PC-9 (cell line): Measurements from ENCODE around the gene MICAL2. TPM values are rescaled to one million over a fixed set of nuclear protein-coding genes. Genes with fewer than 3 reads are reported as not detected.

Source experiments
- BruUV-seq: library from RNA; stranded (reverse); fragments of 400-500 nt; replicated peaks from 2 replicates; lab custom pipeline; 2021; lab: Mats Ljungman, UMichigan
- CTCF ChIA-PET: fragments of 300-600 bp; sonication (Branson Sonifier 250); formaldehyde crosslinking; loops from one replicate; lab custom pipeline; 2022; ENCODE audit warnings: antibody characterized with exemption; lab: Charles Lee
- POLR2A ChIA-PET: fragments of 300-600 bp; sonication (Branson Sonifier 250); formaldehyde crosslinking; loops from one replicate; lab custom pipeline; 2022; ENCODE audit warnings: antibody characterized with exemption; ENCODE audit not compliant: unreplicated experiment; lab: Charles Lee
- DNase-seq, 2 experiments: peaks; one replicate each; pipeline versions ENCODE4 v3.0.0 to v3.0.0-alpha.2; 2015 to 2022; ENCODE audit warnings: mixed read lengths in 1 of 2
- H2AFZ ChIP-seq: fragments of 200-600 bp; sonication (generic); 2 replicates; pipeline ENCODE4 v1.8.1; 2017; ENCODE audit warnings: antibody characterized with exemption
- H3F3A ChIP-seq: fragments of 200-600 bp; sonication (generic); 2 replicates; pipeline ENCODE4 v1.8.1; 2017; ENCODE audit warnings: antibody characterized with exemption, mild to moderate bottlenecking, low read depth; ENCODE audit not compliant: insufficient read depth
- H3K27ac ChIP-seq: fragments of 200-600 bp; sonication (generic); 2 replicates; pipeline ENCODE4 v1.6.1; 2016; ENCODE audit warnings: mixed run types
- H3K27me3 ChIP-seq: fragments of 200-600 bp; sonication (generic); 2 replicates; pipeline ENCODE4 v1.6.1; 2016; ENCODE audit warnings: low read depth, mixed run types; ENCODE audit not compliant: insufficient read depth
- H3K36me3 ChIP-seq: fragments of 200-600 bp; sonication (generic); 2 replicates; pipeline ENCODE4 v1.6.1; 2016; ENCODE audit warnings: low read depth, mixed run types
- H3K4me1 ChIP-seq: fragments of 200-600 bp; sonication (generic); replicated peaks from 2 replicates; pipeline ENCODE4 v1.6.1; 2016; ENCODE audit warnings: mixed run types; ENCODE audit not compliant: insufficient read depth
- H3K4me2 ChIP-seq: fragments of 200-600 bp; sonication (generic); 2 replicates; pipeline ENCODE4 v1.6.1; 2017; ENCODE audit warnings: mixed run types
- H3K4me3 ChIP-seq: fragments of 200-600 bp; sonication (generic); 2 replicates; pipeline ENCODE4 v1.6.1; 2016; ENCODE audit warnings: mixed run types
- H3K79me2 ChIP-seq: fragments of 200-600 bp; sonication (generic); 2 replicates; pipeline ENCODE4 v1.6.1; 2017; ENCODE audit warnings: low read depth, mixed run types
- H3K9me2 ChIP-seq: fragments of 200-600 bp; sonication (generic); 2 replicates; pipeline ENCODE4 v1.8.1; 2017; ENCODE audit warnings: mild to moderate bottlenecking; ENCODE audit not compliant: insufficient read depth
- H3K9me3 ChIP-seq: fragments of 200-600 bp; sonication (generic); 2 replicates; pipeline ENCODE4 v1.8.1; 2016; ENCODE audit warnings: low read depth; ENCODE audit not compliant: insufficient read depth
- H4K20me1 ChIP-seq: fragments of 200-600 bp; sonication (generic); 2 replicates; pipeline ENCODE4 v1.8.1; 2017; ENCODE audit not compliant: insufficient read depth
- EZH2 ChIP-seq: fragments of 200-600 bp; sonication (generic); IDR thresholded peaks from 2 replicates; pipeline ENCODE4 v1.8.0; 2017; ENCODE audit warnings: antibody characterized with exemption, low read depth
- intact Hi-C: fragments of 100-400 bp; cut with micrococcal nuclease; formaldehyde crosslinking; loops from one replicate; pipeline ENCODE4 v1.10.0; 2022; ENCODE audit not compliant: unreplicated experiment
- total RNA-seq: library from RNA; stranded (reverse); gene quantifications from 2 replicates; pipeline ENCODE4 v1.2.3, GENCODE V29; 2021
- TF ChIP-seq, protein P1 (sequence below): fragments of 200-600 bp; sonication (generic); conservative IDR thresholded peaks from 2 replicates; pipeline ENCODE4 v1.6.1; 2017; ENCODE audit warnings: mixed run types, antibody characterized with exemption, mild to moderate bottlenecking, moderate library complexity

MICAL2 gene
- total RNA-seq, 1 experiment from 2014 or later = 32.4 TPM

DNA sequence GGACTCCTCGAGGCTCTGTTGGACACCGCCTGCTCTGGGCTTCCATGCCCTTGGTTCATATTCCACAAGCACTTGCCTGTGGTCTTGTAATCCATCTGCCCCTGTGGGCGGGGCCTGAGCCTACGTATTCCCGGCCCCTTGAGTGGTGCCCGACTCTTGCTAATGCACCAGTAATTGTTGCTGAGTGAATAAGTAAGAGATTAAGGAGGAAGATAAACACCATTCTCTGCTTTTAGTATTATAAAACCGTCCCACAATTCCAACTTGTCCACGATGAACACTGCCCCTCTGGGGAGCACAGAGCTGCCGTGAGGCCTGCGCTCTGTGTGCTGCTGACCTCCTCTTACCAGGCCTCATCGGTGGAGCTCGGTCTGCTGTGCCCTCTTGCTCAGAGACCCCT lies 50.3 kb downstream of the MICAL2 start:
- no peak overlapping the region for H2AFZ ChIP-seq
- H3K9me3 ChIP-seq = no peaks in the 10 kb centered on the region
- no peak overlapping the region for H3K27ac ChIP-seq
- no peak overlapping the region for H3K4me3 ChIP-seq
- peaks cover 29% of the 10 kb centered on the region for H3F3A ChIP-seq
- peaks cover 5% of the 10 kb centered on the region; the same call in 1 of the 2 replicates for H3K36me3 ChIP-seq
- no peaks in the 10 kb centered on the region for H3K9me2 ChIP-seq
- peaks cover 4% of the 10 kb centered on the region; the same call in 1 of the 2 replicates for H3K79me2 ChIP-seq
- no TSS peak for BruUV-seq
- ChIA-PET CTCF (no interaction called here), POLR2A (no interaction called here)
- no peak for DNase-seq
- TF ChIP-seq, protein P1, sequence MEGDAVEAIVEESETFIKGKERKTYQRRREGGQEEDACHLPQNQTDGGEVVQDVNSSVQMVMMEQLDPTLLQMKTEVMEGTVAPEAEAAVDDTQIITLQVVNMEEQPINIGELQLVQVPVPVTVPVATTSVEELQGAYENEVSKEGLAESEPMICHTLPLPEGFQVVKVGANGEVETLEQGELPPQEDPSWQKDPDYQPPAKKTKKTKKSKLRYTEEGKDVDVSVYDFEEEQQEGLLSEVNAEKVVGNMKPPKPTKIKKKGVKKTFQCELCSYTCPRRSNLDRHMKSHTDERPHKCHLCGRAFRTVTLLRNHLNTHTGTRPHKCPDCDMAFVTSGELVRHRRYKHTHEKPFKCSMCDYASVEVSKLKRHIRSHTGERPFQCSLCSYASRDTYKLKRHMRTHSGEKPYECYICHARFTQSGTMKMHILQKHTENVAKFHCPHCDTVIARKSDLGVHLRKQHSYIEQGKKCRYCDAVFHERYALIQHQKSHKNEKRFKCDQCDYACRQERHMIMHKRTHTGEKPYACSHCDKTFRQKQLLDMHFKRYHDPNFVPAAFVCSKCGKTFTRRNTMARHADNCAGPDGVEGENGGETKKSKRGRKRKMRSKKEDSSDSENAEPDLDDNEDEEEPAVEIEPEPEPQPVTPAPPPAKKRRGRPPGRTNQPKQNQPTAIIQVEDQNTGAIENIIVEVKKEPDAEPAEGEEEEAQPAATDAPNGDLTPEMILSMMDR = no peak
- TF ChIP-seq EZH2 = no peak
- intact Hi-C loops = loop anchor here (10.0 kb wide), 1 partner anchor 64 kb away; no protein-coding TSS in a partner anchor
- peaks cover 43% of the 10 kb centered on the region for H3K4me1 ChIP-seq
- H3K27me3 ChIP-seq = no peaks in the 10 kb centered on the region
- no peak overlapping the region for H3K4me2 ChIP-seq
- H4K20me1 ChIP-seq = no peaks in the 10 kb centered on the region

DNA sequence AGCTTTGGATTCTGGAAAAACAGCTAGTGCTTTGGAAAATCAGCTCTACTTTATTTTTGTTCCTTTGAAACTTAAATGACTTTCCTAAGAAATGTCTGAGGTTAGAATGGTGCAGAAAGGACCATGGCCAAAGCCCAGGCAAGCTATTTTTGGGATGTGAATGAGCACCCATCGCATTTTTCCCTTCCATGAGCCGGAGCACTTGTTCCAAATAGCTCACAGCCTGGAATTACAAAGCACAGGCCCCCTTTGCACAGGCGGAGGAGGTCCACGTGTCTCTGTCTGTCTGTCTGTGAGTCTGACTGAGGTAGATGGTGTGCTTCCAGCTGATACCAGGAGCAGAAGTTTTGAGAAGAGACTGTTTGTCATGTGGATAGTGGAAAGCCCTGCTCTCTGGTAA lies 50.7 kb downstream of the MICAL2 start:
- ChIA-PET POLR2A (no interaction called here), CTCF (no interaction called here)
- no peak overlapping the region for H2AFZ ChIP-seq
- H3K36me3 ChIP-seq = peaks cover 5% of the 10 kb centered on the region; the same call in 1 of the 2 replicates
- H3K4me1 ChIP-seq = peaks cover 48% of the 10 kb centered on the region
- intact Hi-C loops = loop anchor here (10.0 kb wide), 1 partner anchor 64 kb away; no protein-coding TSS in a partner anchor
- no peaks in the 10 kb centered on the region for H3K9me2 ChIP-seq
- no peak for DNase-seq
- no peak overlapping the region for H3K4me2 ChIP-seq
- TF ChIP-seq, protein P1 = no peak
- no peak overlapping the region for H3K4me3 ChIP-seq
- no peaks in the 10 kb centered on the region for H3K9me3 ChIP-seq
- BruUV-seq = no TSS peak
- peaks cover 6% of the 10 kb centered on the region; the same call in 1 of the 2 replicates for H3K79me2 ChIP-seq
- no peaks in the 10 kb centered on the region for H3K27me3 ChIP-seq
- H3K27ac ChIP-seq = no peak overlapping the region
- no peaks in the 10 kb centered on the region for H4K20me1 ChIP-seq
- H3F3A ChIP-seq = peaks cover 34% of the 10 kb centered on the region

DNA sequence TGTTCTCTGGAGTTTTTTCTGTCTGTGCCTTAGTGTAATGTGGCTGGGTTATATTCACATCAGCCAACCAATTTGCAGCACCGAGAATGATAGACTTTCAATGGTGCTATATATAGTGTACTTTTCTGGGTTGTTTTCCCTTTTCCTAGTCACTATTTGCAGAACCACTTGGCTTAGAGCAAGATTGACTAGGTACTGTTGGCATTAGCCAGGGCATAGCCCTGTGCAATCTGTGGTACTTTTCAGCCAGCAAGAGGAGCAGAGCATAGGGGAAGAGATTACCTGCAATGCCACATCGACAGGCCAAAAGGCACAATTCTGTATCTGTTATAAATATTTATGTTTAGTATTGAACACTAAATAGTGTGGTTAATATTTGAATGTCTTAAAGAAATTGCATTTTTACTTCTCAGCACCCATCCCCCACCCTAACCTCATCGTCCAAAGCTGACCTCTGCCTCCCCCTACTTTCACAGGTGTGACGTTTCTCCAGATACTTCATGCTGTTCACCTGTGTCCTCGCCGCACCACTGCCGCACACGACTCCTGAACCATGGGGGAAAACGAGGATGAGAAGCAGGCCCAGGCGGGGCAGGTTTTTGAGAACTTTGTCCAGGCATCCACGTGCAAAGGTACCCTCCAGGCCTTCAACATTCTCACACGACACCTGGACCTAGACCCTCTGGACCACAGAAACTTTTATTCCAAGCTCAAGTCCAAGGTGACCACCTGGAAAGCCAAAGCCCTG lies 51.4 kb downstream of the MICAL2 start:
- POLR2A ChIA-PET = no interaction called here
- Histone ChIP-seq H3K9me3 (no peaks in the 10 kb centered on the region), H3F3A (peaks cover 40% of the 10 kb centered on the region), H3K27me3 (no peaks in the 10 kb centered on the region), H3K4me1 (peaks cover 52% of the 10 kb centered on the region), H3K27ac (no peak overlapping the region), H3K79me2 (peaks cover 9% of the 10 kb centered on the region), H3K9me2 (no peaks in the 10 kb centered on the region), H3K4me3 (no peak overlapping the region), H3K4me2 (no peak overlapping the region), H4K20me1 (no peaks in the 10 kb centered on the region), H2AFZ (no peak overlapping the region), H3K36me3 (peaks cover 5% of the 10 kb centered on the region; the same call in 1 of the 2 replicates)
- CTCF ChIA-PET = no interaction called here
- no peak for DNase-seq
- intact Hi-C loops = loop anchor here (10.0 kb wide), 1 partner anchor 63 kb away; no protein-coding TSS in a partner anchor
- TF ChIP-seq, protein P1 = no peak
- TF ChIP-seq EZH2 = no peak
- no TSS peak for BruUV-seq
